ENCODE data around the gene MTCH2.

DNA sequence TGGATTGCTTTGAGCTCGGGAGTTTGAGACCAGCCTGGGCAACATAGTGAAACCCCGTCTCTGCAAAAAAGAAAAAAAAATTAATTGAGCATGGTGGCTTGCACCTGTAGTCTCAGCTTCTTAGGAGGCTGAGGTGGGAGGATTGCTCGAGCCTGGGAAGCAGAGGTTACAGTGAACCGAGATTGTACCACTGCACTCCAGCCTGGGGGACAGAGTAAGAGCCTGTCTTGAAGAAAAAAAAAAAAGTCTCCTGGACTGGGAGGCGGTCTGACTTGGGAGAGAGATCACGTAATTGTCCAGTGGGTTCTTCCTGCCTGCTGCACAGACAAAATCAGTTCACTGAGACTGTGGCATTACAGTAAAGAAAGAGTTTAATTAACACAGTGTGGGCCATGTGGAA, 3.1 kb upstream of the MTCH2 start:
- TF ChIP-seq, protein P1, sequence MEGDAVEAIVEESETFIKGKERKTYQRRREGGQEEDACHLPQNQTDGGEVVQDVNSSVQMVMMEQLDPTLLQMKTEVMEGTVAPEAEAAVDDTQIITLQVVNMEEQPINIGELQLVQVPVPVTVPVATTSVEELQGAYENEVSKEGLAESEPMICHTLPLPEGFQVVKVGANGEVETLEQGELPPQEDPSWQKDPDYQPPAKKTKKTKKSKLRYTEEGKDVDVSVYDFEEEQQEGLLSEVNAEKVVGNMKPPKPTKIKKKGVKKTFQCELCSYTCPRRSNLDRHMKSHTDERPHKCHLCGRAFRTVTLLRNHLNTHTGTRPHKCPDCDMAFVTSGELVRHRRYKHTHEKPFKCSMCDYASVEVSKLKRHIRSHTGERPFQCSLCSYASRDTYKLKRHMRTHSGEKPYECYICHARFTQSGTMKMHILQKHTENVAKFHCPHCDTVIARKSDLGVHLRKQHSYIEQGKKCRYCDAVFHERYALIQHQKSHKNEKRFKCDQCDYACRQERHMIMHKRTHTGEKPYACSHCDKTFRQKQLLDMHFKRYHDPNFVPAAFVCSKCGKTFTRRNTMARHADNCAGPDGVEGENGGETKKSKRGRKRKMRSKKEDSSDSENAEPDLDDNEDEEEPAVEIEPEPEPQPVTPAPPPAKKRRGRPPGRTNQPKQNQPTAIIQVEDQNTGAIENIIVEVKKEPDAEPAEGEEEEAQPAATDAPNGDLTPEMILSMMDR (IDR thresholded peaks at IDR 0.05) = no peak
- TF ChIP-seq EZH2 (IDR thresholded peaks at IDR 0.05) = no peak

Measured in neural progenitor cell (in vitro differentiated cells).